Type B pancreatic cell (in vitro differentiated cells): ENCODE measurements around the gene AKR1C4. TPM values are rescaled to one million over a fixed set of nuclear protein-coding genes. Genes with fewer than 3 reads are reported as not detected.
"Not testable (repeated sequence)": the region's sequence is repeated elsewhere in the genome, so short reads cannot be mapped to it uniquely, and the experiment has no call there.

Source experiments
- DNase-seq: peaks from one replicate; pipeline ENCODE4 v3.0.0; 2021; ENCODE audit warnings: mixed read lengths; ENCODE audit not compliant: unreplicated experiment; ENCODE audit errors: extremely low spot score
- H3K27ac Mint-ChIP-seq: 2 replicates; pipeline ENCODE4 v1.8.0; 2021; ENCODE audit warnings: mild to moderate bottlenecking, mixed read lengths
- H3K27me3 Mint-ChIP-seq: 2 replicates; pipeline ENCODE4 v1.8.0; 2021; ENCODE audit warnings: mixed read lengths
- H3K36me3 Mint-ChIP-seq: 2 replicates; pipeline ENCODE4 v1.8.0; 2021; ENCODE audit warnings: mixed read lengths
- H3K4me1 Mint-ChIP-seq: one replicate; pipeline ENCODE4 v1.8.0; 2021; ENCODE audit warnings: mixed read lengths; ENCODE audit not compliant: unreplicated experiment
- H3K4me3 Mint-ChIP-seq: 2 replicates; pipeline ENCODE4 v1.8.0; 2021; ENCODE audit warnings: mild to moderate bottlenecking, mixed read lengths
- H3K9me3 Mint-ChIP-seq: 2 replicates; pipeline ENCODE4 v1.8.0; 2021; ENCODE audit warnings: mixed read lengths
- CTCF ChIP-seq: fragments of 200-600 bp; sonication (generic); conservative IDR thresholded peaks from 2 replicates; pipeline ENCODE4 v1.5.0; 2021; ENCODE audit warnings: antibody characterized with exemption, mild to moderate bottlenecking
- total RNA-seq: library from RNA; stranded (reverse); gene quantifications from 2 replicates; pipeline ENCODE4 v1.2.1, GENCODE V29; 2021; ENCODE audit warnings: low replicate concordance

The AKR1C4 gene
- total RNA-seq, 1 donor from 2014 or later: 0.34 TPM

- Mint-ChIP-seq H3K4me3 (no peak overlapping the region), H3K9me3 (peaks cover 6% of the 10 kb centered on the region), H3K27ac (no peak overlapping the region), H3K27me3 (no peaks in the 10 kb centered on the region), H3K4me1 (no peaks in the 10 kb centered on the region), H3K36me3 (no peaks in the 10 kb centered on the region)
- TF ChIP-seq CTCF: no peak
- DNase-seq: no peak
Measured at GRCh38 chr10:5229019-5229418, 32.4 kb downstream of the AKR1C4 start.

- Mint-ChIP-seq H3K27ac (no peak overlapping the region), H3K4me3 (no peak overlapping the region), H3K27me3 (peaks cover 8% of the 10 kb centered on the region), H3K9me3 (peaks cover 6% of the 10 kb centered on the region), H3K36me3 (no peaks in the 10 kb centered on the region), H3K4me1 (no peaks in the 10 kb centered on the region)
- no peak for TF ChIP-seq CTCF
- no peak for DNase-seq
Measured at GRCh38 chr10:5233324-5233723, 36.7 kb downstream of the AKR1C4 start.

GRCh38 chr10:5234106-5234860, 37.6 kb downstream of the AKR1C4 start:
- no peak overlapping the region for H3K27ac Mint-ChIP-seq
- no peak for DNase-seq
- peaks cover 6% of the 10 kb centered on the region for H3K9me3 Mint-ChIP-seq
- peaks cover 8% of the 10 kb centered on the region for H3K27me3 Mint-ChIP-seq
- TF ChIP-seq CTCF: no peak
- H3K36me3 Mint-ChIP-seq: no peaks in the 10 kb centered on the region
- no peak overlapping the region for H3K4me3 Mint-ChIP-seq
- H3K4me1 Mint-ChIP-seq: no peaks in the 10 kb centered on the region

- H3K4me3 Mint-ChIP-seq, H3K27ac Mint-ChIP-seq, H3K27me3 Mint-ChIP-seq, H3K4me1 Mint-ChIP-seq, H3K9me3 Mint-ChIP-seq, H3K36me3 Mint-ChIP-seq, DNase-seq: not testable (repeated sequence)
Measured at GRCh38 chr10:5237541-5237940, 40.9 kb downstream of the AKR1C4 start.

- no peaks in the 10 kb centered on the region for H3K9me3 Mint-ChIP-seq
- no peak for DNase-seq
- no peak for TF ChIP-seq CTCF
- H3K36me3 Mint-ChIP-seq: no peaks in the 10 kb centered on the region
- H3K4me3 Mint-ChIP-seq: no peak overlapping the region
- no peaks in the 10 kb centered on the region for H3K4me1 Mint-ChIP-seq
- peaks cover 8% of the 10 kb centered on the region for H3K27me3 Mint-ChIP-seq
- no peak overlapping the region for H3K27ac Mint-ChIP-seq
Measured at GRCh38 chr10:5242585-5242984, 45.9 kb downstream of the AKR1C4 start.

- Mint-ChIP-seq H3K4me3 (no peak overlapping the region), H3K36me3 (no peaks in the 10 kb centered on the region), H3K27me3 (peaks cover 8% of the 10 kb centered on the region), H3K27ac (no peak overlapping the region), H3K9me3 (no peaks in the 10 kb centered on the region), H3K4me1 (no peaks in the 10 kb centered on the region)
- TF ChIP-seq CTCF: no peak
- DNase-seq: no peak
Measured at GRCh38 chr10:5243521-5243987, 46.9 kb downstream of the AKR1C4 start.
